Measurements from ENCODE around the gene EIF2AK3.

- TF ChIP-seq ZNF513 (tag by site-specific recombination; IDR thresholded peaks at IDR 0.05) = no peak
- no peak for TF ChIP-seq CTCF (tag by site-specific recombination; IDR thresholded peaks at IDR 0.05)
- TF ChIP-seq SP2 (tag by site-specific recombination; IDR thresholded peaks at IDR 0.05) = no peak
- TF ChIP-seq ZNF10 (tag by site-specific recombination; IDR thresholded peaks at IDR 0.05) = no peak
- no peak for TF ChIP-seq ZFP41 (tag by site-specific recombination; IDR thresholded peaks at IDR 0.05; ENCODE audit: borderline replicate concordance)
Measured at GRCh38 chr2:88585969-88586368, 41.3 kb downstream of the EIF2AK3 start.
